Measurements from ENCODE around the gene CD177.
"Not testable (repeated sequence)": the region's sequence is repeated elsewhere in the genome, so short reads cannot be mapped to it uniquely, and the experiment has no call there.

The CD177 gene

DNA sequence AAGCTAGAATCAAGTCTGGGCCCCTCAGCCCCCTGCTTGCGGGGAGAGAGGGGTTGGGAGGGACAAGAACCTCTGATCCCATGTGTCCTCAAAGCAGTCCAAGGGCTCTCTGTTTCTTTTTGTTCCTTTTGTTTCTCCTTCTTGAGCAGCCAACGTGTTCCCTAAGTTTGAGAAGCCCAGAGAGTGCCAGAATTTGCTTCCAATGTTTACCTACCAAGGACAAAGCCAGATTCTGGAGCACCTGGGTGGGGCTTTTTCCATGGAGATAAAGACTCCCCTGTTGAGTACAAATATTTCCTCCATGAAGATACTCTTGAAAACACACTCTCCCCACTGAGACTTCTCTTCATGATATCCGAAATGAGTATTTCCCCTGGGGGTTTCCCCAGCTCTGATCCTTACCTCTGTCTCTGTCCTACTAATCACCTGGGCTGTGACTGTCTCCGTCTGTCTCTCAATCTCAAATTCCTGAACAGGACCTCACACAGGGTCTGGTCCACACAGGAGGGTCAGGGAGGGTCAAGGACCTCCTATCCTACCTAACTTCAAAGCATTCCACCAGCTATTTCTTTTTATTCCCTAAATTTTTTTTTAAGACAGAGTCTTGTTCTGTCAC lies 27.4 kb downstream of the CD177 start:
- DNase-seq (ENCODE audit: low read depth in 2 of 2): no peak

DNA sequence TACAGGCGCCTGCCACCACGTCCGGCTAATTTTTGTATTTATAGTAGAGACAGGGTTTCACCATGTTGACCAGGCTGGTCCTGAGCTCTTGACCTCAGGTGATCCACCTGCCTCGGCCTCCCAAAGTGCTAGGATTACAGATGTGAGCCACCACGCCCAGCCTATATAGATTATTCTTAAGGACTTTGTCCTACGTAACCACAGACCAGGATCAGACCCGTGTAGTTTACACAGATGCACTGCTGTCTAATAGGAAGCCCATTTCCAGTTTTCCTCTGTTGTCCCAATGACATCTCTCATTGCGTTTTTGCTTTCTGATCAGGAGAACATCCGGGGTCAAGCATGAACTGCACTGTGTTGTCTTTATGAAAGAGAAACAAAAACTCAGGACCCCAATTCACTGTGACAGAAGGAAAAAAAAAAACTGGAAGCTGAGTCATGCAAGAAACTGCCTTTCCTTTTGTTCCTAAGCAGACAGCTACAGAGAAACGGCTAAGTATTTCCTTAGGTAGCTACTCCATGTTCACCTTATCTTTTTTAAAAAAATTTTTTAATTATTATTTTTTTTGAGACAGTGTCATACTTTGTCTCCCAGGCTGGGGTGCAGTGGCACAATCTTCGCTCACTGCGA lies 29.2 kb downstream of the CD177 start:
- not testable (repeated sequence) for DNase-seq (ENCODE audit: low read depth in 2 of 2)

DNA sequence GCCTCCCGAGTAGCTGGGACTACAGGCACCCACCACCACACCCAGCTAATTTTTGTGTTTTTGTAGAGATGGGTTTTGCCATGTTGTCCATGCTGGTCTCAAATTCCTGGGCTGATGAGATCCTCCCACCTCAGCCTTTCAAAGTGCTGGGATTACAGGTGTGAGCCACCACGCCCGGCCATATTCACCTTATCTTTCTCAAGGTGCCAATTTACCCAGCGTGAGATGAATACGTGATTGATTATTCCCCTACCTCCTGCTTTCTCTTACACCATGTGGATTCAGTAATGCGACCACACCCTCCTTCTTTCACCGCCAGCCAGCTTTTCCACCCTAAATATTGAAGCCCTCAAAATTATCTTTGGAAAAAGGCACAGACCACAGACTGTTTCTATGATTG lies 29.8 kb downstream of the CD177 start:
- not testable (repeated sequence) for DNase-seq (ENCODE audit: low read depth in 2 of 2)

DNA sequence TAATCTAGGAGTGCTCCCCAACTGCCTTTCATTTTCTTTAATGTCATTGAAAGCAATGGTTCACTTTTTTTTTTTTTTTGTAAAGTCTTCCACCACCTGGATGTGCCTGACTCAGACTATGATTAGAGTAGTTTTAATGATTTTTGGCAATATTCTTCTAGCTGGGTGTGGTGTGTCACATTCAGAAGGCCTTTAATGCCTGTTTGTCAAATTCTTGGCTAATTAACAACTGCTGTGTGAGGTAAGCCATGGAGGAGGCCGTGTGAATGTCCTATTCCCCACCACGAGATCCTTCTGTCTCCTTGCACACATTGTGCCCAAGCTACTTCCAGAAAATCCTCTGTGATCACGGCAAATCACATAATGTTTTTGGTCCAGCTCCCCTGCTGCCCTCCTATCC lies 30.3 kb downstream of the CD177 start:
- DNase-seq (ENCODE audit: low read depth in 2 of 2): not testable (repeated sequence)

DNA sequence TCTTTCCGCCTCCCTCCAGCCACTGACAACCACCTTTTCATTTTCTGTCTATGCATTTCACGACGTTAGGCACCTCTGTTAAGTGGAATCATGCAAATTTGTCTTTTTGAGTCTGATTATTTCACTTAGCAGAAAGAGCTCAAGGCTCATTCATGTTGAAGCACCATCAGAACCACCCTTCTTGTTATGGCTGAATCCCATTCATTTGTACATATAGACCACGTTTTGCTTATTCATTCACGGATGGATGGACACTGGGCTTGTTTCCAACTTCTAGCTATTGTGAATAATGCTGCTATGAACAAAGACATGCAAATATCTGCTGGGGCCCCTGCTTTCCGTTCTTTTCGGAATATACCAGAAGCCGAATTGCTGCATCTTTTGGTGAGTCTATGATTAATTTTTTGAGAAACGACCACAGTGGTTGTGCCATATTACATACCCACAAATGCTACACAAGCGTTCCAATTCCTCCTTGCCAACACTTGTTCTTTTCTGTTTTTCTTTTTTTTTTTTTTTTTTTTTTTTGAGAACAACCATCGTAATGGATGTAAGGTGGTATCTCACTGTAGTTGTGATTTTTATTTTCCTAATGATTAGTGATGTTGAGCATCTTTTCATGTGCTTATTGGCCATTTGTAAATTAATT lies 37.5 kb downstream of the CD177 start:
- DNase-seq (ENCODE audit: low read depth in 2 of 2): not testable (repeated sequence)

DNA sequence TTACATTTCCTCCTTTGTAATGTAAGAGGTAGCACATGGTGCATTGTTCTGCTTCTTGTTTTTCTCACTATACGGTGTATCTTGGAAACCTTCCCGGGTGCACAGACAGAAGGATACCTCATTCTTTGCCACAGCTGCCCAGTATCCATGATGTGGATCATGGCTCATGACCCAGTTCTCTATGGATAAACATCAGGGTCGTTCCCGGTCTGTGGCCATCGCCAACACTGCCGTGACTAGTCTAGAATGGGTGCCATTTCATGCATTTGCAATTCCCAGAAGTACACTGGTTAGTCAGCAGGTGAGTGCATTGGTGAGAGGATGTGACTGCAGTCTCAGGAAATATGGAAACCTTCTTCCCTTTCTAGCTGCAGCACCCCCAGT lies 38.1 kb downstream of the CD177 start:
- not testable (repeated sequence) for DNase-seq (ENCODE audit: low read depth in 2 of 2)

DNA sequence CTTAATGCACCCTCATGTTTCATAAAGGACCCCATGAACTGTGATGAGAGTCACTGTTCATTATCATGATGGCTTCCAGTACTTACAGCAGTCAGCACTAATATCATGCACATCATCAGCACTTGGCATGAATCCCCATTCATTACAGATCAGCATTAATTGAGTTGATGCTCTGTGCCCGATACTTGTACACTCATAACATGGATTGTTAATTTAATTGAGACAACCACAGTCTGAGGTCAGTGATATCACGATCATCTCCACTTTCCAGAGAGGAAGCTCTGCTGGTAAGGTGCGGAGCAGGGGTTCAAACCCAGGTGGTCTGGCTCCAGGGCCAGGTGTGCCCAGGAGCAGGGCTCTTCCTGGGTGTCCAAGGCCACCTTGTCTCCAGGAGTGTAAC lies 40.0 kb downstream of the CD177 start:
- DNase-seq (ENCODE audit: low read depth in 2 of 2): not testable (repeated sequence)

DNA sequence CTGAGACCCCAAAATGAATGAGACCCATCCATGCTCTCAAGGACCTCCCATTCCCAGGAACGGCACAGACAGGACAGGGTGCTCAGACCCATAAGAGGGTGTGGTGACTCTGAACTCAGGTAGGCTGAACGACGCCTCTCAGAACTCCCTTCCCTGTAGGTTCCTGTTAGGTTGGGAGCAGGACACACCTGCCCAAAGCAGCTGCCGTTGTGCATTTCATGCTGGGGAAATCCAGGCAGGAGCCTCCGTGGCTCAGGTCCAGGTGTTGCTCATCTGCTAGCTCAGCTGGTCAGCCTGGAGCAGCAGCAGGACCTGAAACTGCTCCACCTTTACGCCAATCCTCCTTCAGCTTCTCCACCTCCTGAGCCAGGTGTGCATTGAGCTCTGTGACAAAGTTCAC lies 42.1 kb downstream of the CD177 start:
- no peak for DNase-seq (ENCODE audit: low read depth in 2 of 2)

DNA sequence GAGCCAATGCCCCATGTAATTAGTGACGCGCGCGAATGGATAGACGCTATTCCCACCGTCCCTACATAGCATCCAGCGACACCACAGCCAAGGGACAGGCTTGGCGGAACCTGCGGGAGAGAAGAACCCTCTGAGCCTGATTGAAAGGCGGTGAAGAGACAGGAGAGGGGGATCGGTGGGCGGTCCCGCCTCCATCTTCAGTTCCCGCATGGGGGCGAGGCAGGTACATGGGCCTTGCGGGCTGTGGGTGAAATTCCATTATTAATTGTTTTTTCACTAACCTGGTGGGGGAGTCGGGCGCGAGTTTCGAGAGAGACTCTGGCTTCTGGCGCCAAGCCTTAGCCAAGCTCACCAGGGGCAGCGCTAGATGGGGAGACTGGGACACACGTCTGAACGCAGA lies 52.8 kb downstream of the CD177 start:
- no peak for DNase-seq (ENCODE audit: low read depth in 2 of 2)

DNA sequence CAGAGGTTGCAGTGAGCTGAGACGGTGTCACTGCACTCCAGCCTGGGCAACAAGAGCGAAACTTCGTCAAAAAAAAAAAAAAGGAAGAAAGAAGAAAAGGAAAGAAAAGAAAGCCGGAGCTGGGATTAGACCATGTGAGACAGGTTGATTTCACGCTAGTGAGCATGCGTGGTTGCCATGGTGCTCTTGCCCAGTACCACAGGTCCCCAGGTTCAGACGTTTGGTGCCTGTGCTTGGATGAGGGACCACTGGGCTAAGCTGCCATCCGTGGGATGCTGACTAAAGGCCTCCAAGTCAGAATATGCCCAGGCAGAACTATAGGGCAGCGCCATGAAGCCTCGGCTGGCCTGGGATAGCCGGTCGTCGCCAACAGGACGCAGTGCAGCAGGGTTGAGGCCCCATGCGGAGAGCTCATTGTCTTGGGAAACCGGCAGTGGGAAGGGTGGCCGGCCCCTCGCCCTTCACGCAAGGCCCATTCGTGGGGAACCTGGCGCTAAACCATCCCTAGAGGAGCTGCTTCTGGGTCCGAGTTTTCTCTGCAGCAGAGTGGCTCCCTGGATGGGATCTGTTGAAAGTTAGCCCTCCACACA lies 54.0 kb downstream of the CD177 start:
- DNase-seq (ENCODE audit: low read depth in 2 of 2): no peak

DNA sequence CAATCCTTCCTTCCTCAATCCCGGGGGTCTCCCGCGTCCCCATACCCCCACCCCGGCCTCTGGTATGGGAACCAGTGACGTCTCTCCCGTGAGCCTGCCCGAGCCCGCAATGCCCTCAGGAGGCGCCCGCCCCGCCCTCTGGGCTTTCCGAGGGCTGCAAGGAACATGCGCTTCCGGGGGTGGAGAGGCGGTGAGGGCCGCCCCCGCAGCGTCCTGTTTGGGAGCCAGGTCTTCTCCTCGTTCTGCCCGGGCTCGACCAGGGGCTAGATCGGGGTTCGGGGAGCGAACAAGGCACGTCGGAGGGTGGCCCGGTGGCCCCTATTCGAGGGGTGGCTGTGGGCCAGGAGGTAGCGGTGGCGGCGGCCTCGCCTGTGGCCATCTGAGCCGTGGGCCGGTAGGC lies 54.6 kb downstream of the CD177 start:
- no peak for DNase-seq (ENCODE audit: low read depth in 2 of 2)

DNA sequence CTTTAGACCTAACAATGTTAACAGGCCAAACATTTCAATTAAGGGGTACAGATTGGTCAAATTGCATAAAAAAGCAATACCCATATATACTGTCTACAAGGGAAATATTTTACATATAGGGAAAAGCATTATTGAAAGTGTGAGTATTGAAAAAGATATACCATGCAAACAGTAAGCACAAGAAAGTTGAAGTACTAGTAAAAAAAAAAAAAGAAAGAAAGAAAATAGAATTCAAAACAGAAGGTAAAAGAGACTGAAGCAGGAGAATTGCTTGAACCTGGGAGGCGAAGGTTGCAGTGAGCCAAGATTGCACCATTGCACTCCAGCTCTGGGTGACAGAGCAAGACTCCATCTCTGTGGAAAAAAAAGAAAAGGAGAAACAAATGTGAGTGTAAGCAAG lies 55.9 kb downstream of the CD177 start:
- DNase-seq (ENCODE audit: low read depth in 2 of 2): no peak

DNA sequence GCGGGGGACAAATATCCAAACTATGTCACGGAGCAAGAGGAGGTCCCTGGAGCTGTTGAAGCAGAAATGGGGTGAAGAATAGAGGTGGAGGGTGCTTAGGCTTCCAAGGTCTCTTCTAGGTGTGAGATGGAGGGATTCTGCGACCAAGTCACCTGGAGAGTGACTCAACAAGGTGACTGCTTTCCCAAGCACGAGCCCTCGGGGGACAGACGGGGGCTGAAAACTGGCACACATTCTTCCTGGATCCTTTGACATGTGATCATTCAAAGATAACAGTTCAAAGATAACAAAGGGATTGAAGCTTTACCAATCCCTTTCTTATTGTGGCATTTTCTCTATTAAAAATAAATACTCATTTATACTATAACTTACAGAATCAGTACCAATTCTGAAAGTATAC lies 59.0 kb downstream of the CD177 start:
- DNase-seq (ENCODE audit: low read depth in 2 of 2): no peak
